ENCODE results near the gene ALDH18A1.

GRCh38 chr10:95637140-95637539, 19.4 kb downstream of the ALDH18A1 start:
- TF ChIP-seq RFX5 (IDR thresholded peaks at IDR 0.05) = no peak
- no peak for TF ChIP-seq POLR2A (IDR thresholded peaks at IDR 0.05; ENCODE audit: low read length)
- no peak for TF ChIP-seq CTCF (IDR thresholded peaks at IDR 0.05)
- no peak for TF ChIP-seq EHMT2 (IDR thresholded peaks at IDR 0.05; ENCODE audit: low read depth)
- TF ChIP-seq MYC (IDR thresholded peaks at IDR 0.05; ENCODE audit: borderline replicate concordance, low read length) = no peak
- no peak for TF ChIP-seq RAD21 (conservative IDR thresholded peaks at IDR 0.05 in 1 of 2, IDR thresholded peaks at IDR 0.05 in 1 of 2)
- TF ChIP-seq ELK1 (IDR thresholded peaks at IDR 0.05; ENCODE audit: low read depth, low read length) = no peak
- no peak for TF ChIP-seq NR3C1 (IDR thresholded peaks at IDR 0.05)
- TF ChIP-seq, protein P1, sequence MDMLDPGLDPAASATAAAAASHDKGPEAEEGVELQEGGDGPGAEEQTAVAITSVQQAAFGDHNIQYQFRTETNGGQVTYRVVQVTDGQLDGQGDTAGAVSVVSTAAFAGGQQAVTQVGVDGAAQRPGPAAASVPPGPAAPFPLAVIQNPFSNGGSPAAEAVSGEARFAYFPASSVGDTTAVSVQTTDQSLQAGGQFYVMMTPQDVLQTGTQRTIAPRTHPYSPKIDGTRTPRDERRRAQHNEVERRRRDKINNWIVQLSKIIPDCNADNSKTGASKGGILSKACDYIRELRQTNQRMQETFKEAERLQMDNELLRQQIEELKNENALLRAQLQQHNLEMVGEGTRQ (IDR thresholded peaks at IDR 0.05) = no peak
- TF ChIP-seq, protein P2, sequence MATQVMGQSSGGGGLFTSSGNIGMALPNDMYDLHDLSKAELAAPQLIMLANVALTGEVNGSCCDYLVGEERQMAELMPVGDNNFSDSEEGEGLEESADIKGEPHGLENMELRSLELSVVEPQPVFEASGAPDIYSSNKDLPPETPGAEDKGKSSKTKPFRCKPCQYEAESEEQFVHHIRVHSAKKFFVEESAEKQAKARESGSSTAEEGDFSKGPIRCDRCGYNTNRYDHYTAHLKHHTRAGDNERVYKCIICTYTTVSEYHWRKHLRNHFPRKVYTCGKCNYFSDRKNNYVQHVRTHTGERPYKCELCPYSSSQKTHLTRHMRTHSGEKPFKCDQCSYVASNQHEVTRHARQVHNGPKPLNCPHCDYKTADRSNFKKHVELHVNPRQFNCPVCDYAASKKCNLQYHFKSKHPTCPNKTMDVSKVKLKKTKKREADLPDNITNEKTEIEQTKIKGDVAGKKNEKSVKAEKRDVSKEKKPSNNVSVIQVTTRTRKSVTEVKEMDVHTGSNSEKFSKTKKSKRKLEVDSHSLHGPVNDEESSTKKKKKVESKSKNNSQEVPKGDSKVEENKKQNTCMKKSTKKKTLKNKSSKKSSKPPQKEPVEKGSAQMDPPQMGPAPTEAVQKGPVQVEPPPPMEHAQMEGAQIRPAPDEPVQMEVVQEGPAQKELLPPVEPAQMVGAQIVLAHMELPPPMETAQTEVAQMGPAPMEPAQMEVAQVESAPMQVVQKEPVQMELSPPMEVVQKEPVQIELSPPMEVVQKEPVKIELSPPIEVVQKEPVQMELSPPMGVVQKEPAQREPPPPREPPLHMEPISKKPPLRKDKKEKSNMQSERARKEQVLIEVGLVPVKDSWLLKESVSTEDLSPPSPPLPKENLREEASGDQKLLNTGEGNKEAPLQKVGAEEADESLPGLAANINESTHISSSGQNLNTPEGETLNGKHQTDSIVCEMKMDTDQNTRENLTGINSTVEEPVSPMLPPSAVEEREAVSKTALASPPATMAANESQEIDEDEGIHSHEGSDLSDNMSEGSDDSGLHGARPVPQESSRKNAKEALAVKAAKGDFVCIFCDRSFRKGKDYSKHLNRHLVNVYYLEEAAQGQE (IDR thresholded peaks at IDR 0.05) = no peak
- TF ChIP-seq PHF8 (IDR thresholded peaks at IDR 0.05; ENCODE audit: borderline replicate concordance, low read depth) = no peak
